Measurements from ENCODE around the gene CYP3A4. TPM values are rescaled to one million over a fixed set of nuclear protein-coding genes. Genes with fewer than 3 reads are reported as not detected.
"Not testable (repeated sequence)": the region's sequence is repeated elsewhere in the genome, so short reads cannot be mapped to it uniquely, and the experiment has no call there.

Gene CYP3A4
- total RNA-seq, 6 experiments from 2014 or later, result not detected

DNA sequence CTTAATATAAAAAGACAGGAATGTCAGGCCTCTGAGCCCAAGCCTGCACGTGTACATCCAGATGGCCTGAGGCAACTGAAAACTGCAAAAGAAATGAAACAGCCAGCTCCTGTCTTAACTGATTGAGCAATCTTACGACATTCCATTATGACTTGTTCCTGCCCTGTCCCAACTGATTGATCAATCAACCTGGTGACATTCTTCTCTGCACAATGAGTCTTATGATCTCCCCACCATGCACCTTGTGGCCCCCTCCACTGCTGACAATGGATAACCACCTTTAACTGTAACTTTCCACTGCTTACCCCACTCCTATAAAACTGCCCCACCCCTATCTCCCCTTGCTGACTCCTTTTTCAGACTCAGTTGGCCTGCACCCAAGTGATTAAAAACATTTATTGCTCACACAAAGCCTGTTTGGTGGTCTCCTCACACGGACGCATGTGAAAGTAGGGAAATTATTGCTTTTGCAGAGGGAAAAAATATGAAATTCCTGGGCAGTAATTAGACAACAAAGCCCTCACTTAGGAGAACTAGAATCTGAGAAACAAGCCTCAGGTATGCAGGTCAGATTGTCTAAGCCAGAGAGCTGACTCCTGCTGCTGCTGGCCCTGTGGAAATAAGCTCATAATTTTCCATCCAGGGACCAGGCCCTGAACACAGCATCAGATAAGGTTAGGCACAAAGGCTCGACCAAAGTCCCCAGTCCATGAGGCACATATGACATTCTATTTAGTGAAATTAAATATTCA lies 54.3 kb downstream of the CYP3A4 start:
- no peaks in the 10 kb centered on the region for H3K9me3 Mint-ChIP-seq
- no peaks in the 10 kb centered on the region for H3K36me3 Mint-ChIP-seq (ENCODE audit: low read depth)
- no peak overlapping the region for H3K4me3 Mint-ChIP-seq
- no peak overlapping the region for H3K27ac Mint-ChIP-seq
- no peaks in the 10 kb centered on the region for H3K4me1 Mint-ChIP-seq (ENCODE audit: low read depth)
- peak; percentile 41 for DNase-seq
- TF ChIP-seq, protein P1, sequence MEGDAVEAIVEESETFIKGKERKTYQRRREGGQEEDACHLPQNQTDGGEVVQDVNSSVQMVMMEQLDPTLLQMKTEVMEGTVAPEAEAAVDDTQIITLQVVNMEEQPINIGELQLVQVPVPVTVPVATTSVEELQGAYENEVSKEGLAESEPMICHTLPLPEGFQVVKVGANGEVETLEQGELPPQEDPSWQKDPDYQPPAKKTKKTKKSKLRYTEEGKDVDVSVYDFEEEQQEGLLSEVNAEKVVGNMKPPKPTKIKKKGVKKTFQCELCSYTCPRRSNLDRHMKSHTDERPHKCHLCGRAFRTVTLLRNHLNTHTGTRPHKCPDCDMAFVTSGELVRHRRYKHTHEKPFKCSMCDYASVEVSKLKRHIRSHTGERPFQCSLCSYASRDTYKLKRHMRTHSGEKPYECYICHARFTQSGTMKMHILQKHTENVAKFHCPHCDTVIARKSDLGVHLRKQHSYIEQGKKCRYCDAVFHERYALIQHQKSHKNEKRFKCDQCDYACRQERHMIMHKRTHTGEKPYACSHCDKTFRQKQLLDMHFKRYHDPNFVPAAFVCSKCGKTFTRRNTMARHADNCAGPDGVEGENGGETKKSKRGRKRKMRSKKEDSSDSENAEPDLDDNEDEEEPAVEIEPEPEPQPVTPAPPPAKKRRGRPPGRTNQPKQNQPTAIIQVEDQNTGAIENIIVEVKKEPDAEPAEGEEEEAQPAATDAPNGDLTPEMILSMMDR (IDR thresholded peaks at IDR 0.05), result no peak
- peaks cover 12% of the 10 kb centered on the region for H3K27me3 Mint-ChIP-seq (ENCODE audit: insufficient read depth)

DNA sequence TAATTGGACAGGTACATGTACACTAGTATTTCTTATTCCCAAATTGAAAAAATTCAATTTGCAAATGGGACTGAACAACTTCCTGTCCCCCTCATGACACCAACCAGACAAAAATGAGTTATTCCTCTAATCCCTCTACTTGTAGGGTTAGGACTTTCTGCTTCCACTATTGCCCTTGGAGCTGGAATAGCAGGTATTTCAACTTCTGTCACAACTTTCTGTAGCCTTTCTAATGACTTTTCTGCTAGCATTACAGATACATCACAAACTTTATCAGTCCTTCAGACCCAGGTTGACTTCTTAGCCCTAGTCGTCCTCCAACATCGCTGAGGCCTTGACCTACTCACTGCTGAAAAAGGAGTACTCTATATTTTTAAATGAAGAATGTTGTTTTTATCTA lies 55.4 kb downstream of the CYP3A4 start:
- Mint-ChIP-seq H3K4me1 (ENCODE audit: low read depth) (no peaks in the 10 kb centered on the region), H3K36me3 (ENCODE audit: low read depth) (no peaks in the 10 kb centered on the region), H3K27me3 (ENCODE audit: insufficient read depth) (peaks cover 20% of the 10 kb centered on the region), H3K9me3 (no peaks in the 10 kb centered on the region), H3K27ac (no peak overlapping the region), H3K4me3 (no peak overlapping the region)
- DNase-seq, result no peak
- TF ChIP-seq, protein P1 (IDR thresholded peaks at IDR 0.05), result no peak

DNA sequence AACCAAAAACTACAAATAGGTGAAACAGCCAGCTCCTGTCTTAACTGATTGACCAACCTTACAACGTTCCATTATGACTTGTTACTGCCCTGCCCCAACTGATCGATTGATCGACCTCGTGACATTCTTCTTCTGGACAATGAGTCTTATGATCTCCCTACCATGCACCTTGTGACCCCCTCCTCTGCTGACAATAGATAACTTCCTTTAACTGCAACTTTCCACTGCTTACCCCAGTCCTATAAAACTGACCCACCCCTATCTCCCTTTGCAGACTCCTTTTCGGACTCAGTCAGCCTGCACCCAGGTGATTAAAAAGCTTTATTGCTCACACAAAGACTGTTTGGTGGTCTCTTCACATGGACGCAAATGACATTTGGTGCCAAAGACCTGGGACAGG lies 60.8 kb downstream of the CYP3A4 start:
- H3K36me3 Mint-ChIP-seq (ENCODE audit: low read depth); H3K4me1 Mint-ChIP-seq (ENCODE audit: low read depth); DNase-seq; H3K4me3 Mint-ChIP-seq; H3K9me3 Mint-ChIP-seq; H3K27ac Mint-ChIP-seq: not testable (repeated sequence)
- peaks cover 32% of the 10 kb centered on the region for H3K27me3 Mint-ChIP-seq (ENCODE audit: insufficient read depth)

DNA sequence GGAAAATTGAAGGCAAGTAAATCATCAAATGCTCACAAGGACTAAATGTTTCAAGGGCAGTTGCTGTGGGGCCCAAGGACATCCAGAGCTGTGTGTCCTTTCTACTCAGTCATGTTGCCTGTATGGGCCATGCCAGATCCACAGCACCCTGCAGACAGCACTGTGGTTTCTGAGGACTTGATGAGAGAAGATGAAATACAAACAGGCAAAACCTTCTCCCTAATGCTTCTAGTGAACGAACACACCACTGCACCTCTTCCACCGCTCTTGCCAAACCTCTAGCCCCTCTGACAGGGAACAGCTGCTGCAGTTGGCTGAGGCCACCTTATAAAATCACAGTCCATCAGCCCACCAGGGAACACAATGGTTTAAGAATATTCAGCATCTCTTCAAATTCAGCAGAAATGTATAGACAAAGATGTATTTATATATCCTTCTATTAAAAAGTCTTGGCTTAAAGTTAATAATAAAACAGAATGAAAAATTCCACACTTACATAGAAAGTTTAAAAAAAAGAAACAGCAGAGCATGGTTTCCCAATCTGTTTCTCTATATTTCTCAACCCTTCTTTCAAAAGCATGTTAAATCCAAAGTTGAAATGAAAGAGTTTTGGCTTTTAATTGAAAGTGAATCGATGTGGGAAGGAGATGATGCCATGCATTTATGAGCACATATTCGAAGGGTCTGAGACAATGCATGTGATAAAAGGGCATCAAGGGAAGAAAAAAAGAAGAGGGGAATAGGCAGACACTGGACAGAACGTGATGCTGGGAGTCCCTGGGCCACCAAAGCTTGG lies 63.0 kb downstream of the CYP3A4 start:
- H3K27ac Mint-ChIP-seq, result no peak overlapping the region

DNA sequence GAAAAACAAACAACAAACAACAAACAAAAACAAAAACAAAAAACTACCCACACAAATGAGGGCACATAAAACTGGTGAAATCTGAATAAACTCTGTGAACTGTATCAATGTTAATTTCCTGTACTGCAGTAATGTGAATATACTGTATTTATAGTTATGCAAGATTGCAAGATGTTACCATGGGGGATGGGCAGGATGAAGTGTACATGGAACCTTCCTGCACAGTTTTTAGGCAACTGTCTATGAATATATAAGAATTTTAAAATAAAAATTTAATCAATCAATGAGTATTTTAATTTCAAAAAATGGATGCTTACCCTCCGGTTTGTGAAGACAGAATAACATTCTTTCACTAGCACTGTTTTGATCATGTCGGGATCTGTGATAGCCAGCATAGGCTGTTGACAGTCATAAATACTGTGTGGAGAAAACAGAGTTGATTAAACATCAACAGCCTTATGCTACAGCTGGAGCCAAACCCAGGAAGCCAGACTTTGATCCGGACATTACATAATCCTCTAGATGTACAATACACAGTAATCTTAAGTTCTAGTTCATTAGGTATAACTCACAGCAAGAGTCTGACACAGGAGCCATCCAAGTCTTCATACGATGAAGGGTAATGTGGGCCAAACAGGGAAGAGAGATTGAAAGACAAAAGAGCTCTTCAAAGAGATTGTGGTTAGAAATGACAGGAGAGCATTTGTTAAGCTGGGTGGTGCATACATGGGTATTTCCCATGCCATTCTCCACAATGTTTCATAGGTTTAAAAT lies 63.8 kb downstream of the CYP3A4 start:
- DNase-seq, result no peak
- Mint-ChIP-seq H3K9me3 (no peaks in the 10 kb centered on the region; the same call in 1 of the 2 replicates), H3K36me3 (ENCODE audit: low read depth) (no peaks in the 10 kb centered on the region), H3K4me3 (no peak overlapping the region), H3K27me3 (ENCODE audit: insufficient read depth) (peaks cover 34% of the 10 kb centered on the region), H3K4me1 (ENCODE audit: low read depth) (no peaks in the 10 kb centered on the region), H3K27ac (no peak overlapping the region)
- TF ChIP-seq, protein P1 (IDR thresholded peaks at IDR 0.05), result no peak

More for the DNA sequence above, 63.0 kb downstream of the CYP3A4 start:
- no peak for DNase-seq
- H3K4me3 Mint-ChIP-seq, result no peak overlapping the region
- peaks cover 36% of the 10 kb centered on the region for H3K27me3 Mint-ChIP-seq (ENCODE audit: insufficient read depth)
- no peaks in the 10 kb centered on the region; the same call in 1 of the 2 replicates for H3K9me3 Mint-ChIP-seq
- H3K36me3 Mint-ChIP-seq (ENCODE audit: low read depth), result no peaks in the 10 kb centered on the region
- TF ChIP-seq, protein P1 (IDR thresholded peaks at IDR 0.05), result no peak
- no peaks in the 10 kb centered on the region for H3K4me1 Mint-ChIP-seq (ENCODE audit: low read depth)
